ENCODE data around the gene FILIP1L. TPM values are rescaled to one million over a fixed set of nuclear protein-coding genes. Genes with fewer than 3 reads are reported as not detected.
A peak's percentile ranks its signal among the peaks of the same experiment; 100 is the strongest.

FILIP1L gene
- total RNA-seq, 1 donor from 2014 or later: 19.1 TPM

GRCh38 chr3:100075851-100076730 is 38.2 kb downstream of the FILIP1L start:
- Mint-ChIP-seq H3K27ac (ENCODE audit: unreplicated experiment) (no peak overlapping the region), H3K9me3 (ENCODE audit: unreplicated experiment) (no peaks in the 10 kb centered on the region), H3K27me3 (ENCODE audit: unreplicated experiment) (peaks cover 2% of the 10 kb centered on the region), H3K4me1 (ENCODE audit: unreplicated experiment) (peaks cover 46% of the 10 kb centered on the region), H3K4me3 (ENCODE audit: unreplicated experiment) (no peak overlapping the region), H3K36me3 (ENCODE audit: low read depth, unreplicated experiment) (no peaks in the 10 kb centered on the region)
- TF ChIP-seq CTCF (IDR thresholded peaks at IDR 0.05; ENCODE audit: unreplicated experiment): no peak
- DNase-seq (ENCODE audit: low spot score): no peak

- no peak for DNase-seq (ENCODE audit: low spot score)
- no peak overlapping the region for H3K4me3 Mint-ChIP-seq (ENCODE audit: unreplicated experiment)
- no peak for TF ChIP-seq CTCF (IDR thresholded peaks at IDR 0.05; ENCODE audit: unreplicated experiment)
- no peaks in the 10 kb centered on the region for H3K9me3 Mint-ChIP-seq (ENCODE audit: unreplicated experiment)
- peak overlapping the region; percentile 79 for H3K27ac Mint-ChIP-seq (ENCODE audit: unreplicated experiment)
- H3K27me3 Mint-ChIP-seq (ENCODE audit: unreplicated experiment): peaks cover 2% of the 10 kb centered on the region
- H3K36me3 Mint-ChIP-seq (ENCODE audit: low read depth, unreplicated experiment): no peaks in the 10 kb centered on the region
- peaks cover 47% of the 10 kb centered on the region for H3K4me1 Mint-ChIP-seq (ENCODE audit: unreplicated experiment)
Observed at GRCh38 chr3:100075196-100075595, 39.1 kb downstream of the FILIP1L start.

- Mint-ChIP-seq H3K27me3 (ENCODE audit: unreplicated experiment) (peaks cover 2% of the 10 kb centered on the region), H3K27ac (ENCODE audit: unreplicated experiment) (peak overlapping the region; percentile 98), H3K9me3 (ENCODE audit: unreplicated experiment) (no peaks in the 10 kb centered on the region), H3K4me3 (ENCODE audit: unreplicated experiment) (peak overlapping the region; percentile 77), H3K36me3 (ENCODE audit: low read depth, unreplicated experiment) (no peaks in the 10 kb centered on the region), H3K4me1 (ENCODE audit: unreplicated experiment) (peaks cover 59% of the 10 kb centered on the region)
- DNase-seq (ENCODE audit: low spot score): peak; percentile 61
- no peak for TF ChIP-seq CTCF (IDR thresholded peaks at IDR 0.05; ENCODE audit: unreplicated experiment)
Observed at GRCh38 chr3:100073714-100074307, 40.5 kb downstream of the FILIP1L start.

GRCh38 chr3:100073049-100073713 is 41.1 kb downstream of the FILIP1L start:
- no peaks in the 10 kb centered on the region for H3K9me3 Mint-ChIP-seq (ENCODE audit: unreplicated experiment)
- peaks cover 2% of the 10 kb centered on the region for H3K27me3 Mint-ChIP-seq (ENCODE audit: unreplicated experiment)
- no peak for TF ChIP-seq CTCF (IDR thresholded peaks at IDR 0.05; ENCODE audit: unreplicated experiment)
- H3K27ac Mint-ChIP-seq (ENCODE audit: unreplicated experiment): peak overlapping the region; percentile 98
- no peak for DNase-seq (ENCODE audit: low spot score)
- H3K4me1 Mint-ChIP-seq (ENCODE audit: unreplicated experiment): peaks cover 60% of the 10 kb centered on the region
- no peaks in the 10 kb centered on the region for H3K36me3 Mint-ChIP-seq (ENCODE audit: low read depth, unreplicated experiment)
- peak overlapping the region; percentile 77 for H3K4me3 Mint-ChIP-seq (ENCODE audit: unreplicated experiment)

Data from endothelial cell (in vitro differentiated cells).